PC-3 (cell line): ENCODE data around the gene NPAS1.

ENCODE experiments used
- EZH2 ChIP-seq: fragments of 300-600 bp; sonication (generic); IDR thresholded peaks from one replicate; pipeline ENCODE4 v1.6.1; 2017; ENCODE audit warnings: antibody characterized with exemption, mild to moderate bottlenecking, low read length; ENCODE audit not compliant: unreplicated experiment
- TF ChIP-seq, protein P1 (sequence below): fragments of 300-600 bp; sonication (generic); conservative IDR thresholded peaks from 2 replicates; pipeline ENCODE4 v1.5.1; 2017; ENCODE audit warnings: antibody characterized with exemption, low read depth, mild to moderate bottlenecking, low read length

DNA sequence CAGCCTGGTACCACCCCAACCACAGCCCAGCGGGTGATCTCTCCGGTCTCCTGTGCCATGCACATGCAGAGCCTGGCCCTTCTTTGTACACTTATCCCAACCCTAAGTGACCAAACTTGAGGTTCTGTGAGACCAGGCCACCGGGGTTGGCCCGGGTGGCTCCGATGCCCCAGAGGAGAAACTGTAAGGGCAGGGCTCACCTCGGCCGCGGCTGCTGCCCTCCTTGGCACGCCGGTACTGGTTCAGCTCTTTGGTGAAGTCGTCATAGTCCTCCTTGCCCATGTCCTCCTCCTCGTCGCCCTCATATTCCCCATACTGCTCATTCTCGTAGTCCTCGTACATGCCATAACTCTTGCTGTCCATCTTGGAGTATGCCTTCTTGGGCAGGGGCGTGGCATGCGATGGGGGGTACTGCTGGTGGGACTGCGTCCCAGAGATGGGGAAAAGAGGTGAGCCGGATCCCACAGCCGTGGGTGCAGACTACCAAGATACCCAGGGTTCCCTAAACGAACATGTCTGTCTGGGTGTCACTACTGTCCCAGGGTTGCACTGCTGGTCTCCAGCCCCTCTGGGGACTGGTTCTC is 70.2 kb downstream of the NPAS1 start:
- no peak for TF ChIP-seq EZH2
- TF ChIP-seq, protein P1, sequence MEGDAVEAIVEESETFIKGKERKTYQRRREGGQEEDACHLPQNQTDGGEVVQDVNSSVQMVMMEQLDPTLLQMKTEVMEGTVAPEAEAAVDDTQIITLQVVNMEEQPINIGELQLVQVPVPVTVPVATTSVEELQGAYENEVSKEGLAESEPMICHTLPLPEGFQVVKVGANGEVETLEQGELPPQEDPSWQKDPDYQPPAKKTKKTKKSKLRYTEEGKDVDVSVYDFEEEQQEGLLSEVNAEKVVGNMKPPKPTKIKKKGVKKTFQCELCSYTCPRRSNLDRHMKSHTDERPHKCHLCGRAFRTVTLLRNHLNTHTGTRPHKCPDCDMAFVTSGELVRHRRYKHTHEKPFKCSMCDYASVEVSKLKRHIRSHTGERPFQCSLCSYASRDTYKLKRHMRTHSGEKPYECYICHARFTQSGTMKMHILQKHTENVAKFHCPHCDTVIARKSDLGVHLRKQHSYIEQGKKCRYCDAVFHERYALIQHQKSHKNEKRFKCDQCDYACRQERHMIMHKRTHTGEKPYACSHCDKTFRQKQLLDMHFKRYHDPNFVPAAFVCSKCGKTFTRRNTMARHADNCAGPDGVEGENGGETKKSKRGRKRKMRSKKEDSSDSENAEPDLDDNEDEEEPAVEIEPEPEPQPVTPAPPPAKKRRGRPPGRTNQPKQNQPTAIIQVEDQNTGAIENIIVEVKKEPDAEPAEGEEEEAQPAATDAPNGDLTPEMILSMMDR: no peak
